Stimulated activated naive CD8-positive, alpha-beta T cell treated with anti-CD3 and anti-CD28 coated beads, Interleukin-15, amount 100 ng/mL, for 72 hours (primary cell): ENCODE results near the gene CALB2.

ENCODE experiments used
- ATAC-seq: fragments of 150-1000 bp; cut with Tn5 transposase; 2 replicates; pipeline ENCODE4 v1.10.0; 2021; ENCODE audit warnings: mild to moderate bottlenecking, moderate library complexity
- DNase-seq, 2 donors: peaks; one replicate each; pipeline ENCODE4 v3.0.0; 2021 to 2022
- H3K27ac Mint-ChIP-seq, 2 donors: one replicate each; pipeline ENCODE4 v1.8.0; 2022; ENCODE audit warnings: mild to moderate bottlenecking in 2 of 2, mixed read lengths in 2 of 2, moderate library complexity in 2 of 2
- H3K27me3 Mint-ChIP-seq: one replicate; pipeline ENCODE4 v1.8.0; 2022; ENCODE audit warnings: mixed read lengths
- H3K4me1 Mint-ChIP-seq: one replicate; pipeline ENCODE4 v1.8.0; 2022; ENCODE audit warnings: mild to moderate bottlenecking, mixed read lengths
- H3K4me3 Mint-ChIP-seq, 2 donors: one replicate each; pipeline ENCODE4 v1.8.0; 2022; ENCODE audit warnings: mild to moderate bottlenecking in 2 of 2, mixed read lengths in 2 of 2, moderate library complexity in 1 of 2
- H3K9me3 Mint-ChIP-seq, 2 donors: one replicate each; pipeline ENCODE4 v1.8.0; 2022; ENCODE audit warnings: mixed read lengths in 2 of 2

The CALB2 gene

DNA sequence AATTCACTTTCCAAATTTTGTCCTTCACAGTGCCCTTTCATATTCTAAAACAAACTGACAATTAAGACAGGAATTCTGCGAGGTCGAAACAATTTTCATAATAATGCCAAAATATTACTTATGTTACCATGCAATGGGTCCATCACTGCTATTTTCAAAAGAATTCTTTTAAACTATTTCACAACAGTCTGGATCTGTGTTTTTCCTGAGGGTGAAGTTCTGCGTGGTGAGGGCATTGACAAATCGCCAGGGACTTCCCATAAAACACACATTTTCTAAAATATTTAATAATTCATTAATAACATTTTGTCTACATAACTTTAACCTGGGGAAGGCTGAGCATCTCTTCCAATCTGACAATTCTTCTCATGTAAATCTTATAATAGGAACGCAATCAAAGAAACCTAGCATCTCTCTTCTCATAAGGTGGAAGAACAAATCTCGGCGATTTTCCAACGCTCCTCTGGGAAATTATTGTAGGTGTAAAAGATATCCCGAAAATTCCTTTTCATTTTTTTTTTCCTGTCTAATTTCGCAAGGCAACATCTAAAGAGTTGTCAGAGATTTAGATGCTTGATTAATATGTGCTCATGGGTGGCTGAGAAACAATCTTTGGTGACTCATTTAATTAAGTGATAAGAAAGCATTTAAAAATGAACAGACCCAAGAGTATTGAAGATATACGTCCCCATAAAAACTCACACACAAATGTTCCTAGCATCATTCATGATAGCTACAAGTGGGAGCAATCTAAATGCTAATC lies 41.5 kb downstream of the CALB2 start:
- ATAC-seq (no peak), DNase-seq (no peak)
- peaks cover 32% of the 10 kb centered on the region for H3K27me3 Mint-ChIP-seq
- H3K27ac Mint-ChIP-seq, result no peak overlapping the region
- H3K4me3 Mint-ChIP-seq, result no peak overlapping the region
- no peaks in the 10 kb centered on the region for H3K9me3 Mint-ChIP-seq
- H3K4me1 Mint-ChIP-seq, result no peaks in the 10 kb centered on the region

DNA sequence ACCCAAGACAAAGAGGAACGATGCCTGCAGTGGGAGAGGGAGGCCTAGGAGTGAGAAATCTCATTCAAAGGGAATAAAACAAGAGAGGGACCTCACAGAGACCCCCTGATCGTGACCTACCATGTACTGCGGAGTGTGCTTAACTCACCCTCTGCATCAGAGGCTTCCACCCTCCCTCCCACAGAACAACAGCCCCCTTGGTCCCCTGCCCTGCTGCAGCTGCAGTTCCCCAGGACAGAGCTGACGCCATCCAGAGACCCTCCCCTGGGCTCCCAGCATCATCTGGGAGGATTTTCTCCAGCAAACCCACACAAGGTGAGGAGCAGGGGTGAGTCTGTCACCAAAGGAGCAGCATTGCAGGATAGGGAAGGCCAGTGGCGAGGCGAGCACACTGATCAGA lies 43.5 kb downstream of the CALB2 start:
- H3K9me3 Mint-ChIP-seq, result no peaks in the 10 kb centered on the region
- no peak overlapping the region for H3K27ac Mint-ChIP-seq
- no peak overlapping the region for H3K4me3 Mint-ChIP-seq

DNA sequence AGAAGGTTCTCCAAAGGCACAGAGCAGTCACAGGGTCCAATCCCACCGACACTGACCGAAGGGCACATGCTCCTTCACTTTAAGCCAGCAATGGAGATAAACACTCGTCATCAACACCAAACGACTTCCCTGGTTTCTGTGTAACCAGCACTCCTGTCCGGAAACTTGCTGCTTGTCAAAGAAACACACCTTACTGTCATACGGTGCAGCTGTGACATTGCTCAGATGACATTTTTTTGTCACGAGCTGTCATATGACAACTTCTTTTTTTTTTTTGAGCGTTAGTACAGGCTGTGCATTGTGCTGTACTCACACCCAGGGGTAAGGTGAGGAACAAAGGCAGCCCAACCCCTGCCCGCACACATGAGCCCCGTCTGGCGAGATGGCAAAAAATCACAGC lies 44.2 kb downstream of the CALB2 start:
- Mint-ChIP-seq H3K4me3 (no peak overlapping the region), H3K4me1 (peaks cover 10% of the 10 kb centered on the region), H3K9me3 (no peaks in the 10 kb centered on the region), H3K27ac (no peak overlapping the region), H3K27me3 (peaks cover 39% of the 10 kb centered on the region)
- no peak for ATAC-seq
- no peak for DNase-seq

More for the DNA sequence above, 43.5 kb downstream of the CALB2 start:
- H3K4me1 Mint-ChIP-seq, result peaks cover 10% of the 10 kb centered on the region
- ATAC-seq (no peak), DNase-seq (no peak)
- peaks cover 36% of the 10 kb centered on the region for H3K27me3 Mint-ChIP-seq

DNA sequence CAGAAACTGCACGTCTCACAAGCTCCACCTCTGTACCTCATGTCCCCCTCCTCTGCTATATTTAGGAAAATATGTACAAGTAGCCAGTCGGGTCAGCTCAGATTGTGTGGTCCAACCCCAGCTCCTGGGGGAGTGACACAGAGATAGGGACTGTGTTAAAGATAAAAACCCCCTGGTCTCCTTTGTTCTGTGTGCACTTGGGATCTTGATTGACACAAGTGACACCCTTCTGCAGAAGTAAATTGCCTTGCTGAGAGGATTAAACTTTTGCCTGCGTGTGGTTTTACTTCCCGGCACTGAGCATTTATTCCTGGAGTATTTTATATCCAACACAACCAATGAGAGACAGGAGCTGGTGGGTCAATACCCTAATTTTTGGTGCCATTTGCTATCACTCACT lies 45.8 kb downstream of the CALB2 start:
- Mint-ChIP-seq H3K4me1 (peaks cover 10% of the 10 kb centered on the region), H3K4me3 (no peak overlapping the region), H3K9me3 (no peaks in the 10 kb centered on the region), H3K27me3 (peaks cover 56% of the 10 kb centered on the region), H3K27ac (peak overlapping the region in 1 of 2 donors; percentile 49)
- ATAC-seq, result no peak
- no peak for DNase-seq

DNA sequence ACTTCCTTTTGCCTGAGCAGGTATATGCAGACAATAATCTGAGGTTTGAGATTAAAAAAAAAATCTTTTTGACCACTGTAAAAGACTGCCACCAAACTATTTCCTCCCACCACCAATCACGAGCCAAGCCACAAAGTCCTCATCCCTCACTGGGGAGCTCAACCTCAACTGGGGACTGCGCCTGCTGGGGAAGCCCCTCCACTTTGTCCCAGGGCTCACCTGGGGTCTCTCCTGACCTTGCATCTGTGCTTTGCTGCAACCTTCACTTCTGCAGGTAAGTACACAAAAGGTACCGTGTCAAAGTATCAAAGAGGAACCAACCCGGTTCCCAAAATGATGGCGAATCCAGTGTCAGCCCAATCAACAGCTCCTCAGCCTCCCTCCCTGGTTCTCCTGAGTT lies 47.8 kb downstream of the CALB2 start:
- ATAC-seq, result no peak
- DNase-seq, result no peak
- Mint-ChIP-seq H3K27me3 (peaks cover 71% of the 10 kb centered on the region), H3K27ac (no peak overlapping the region), H3K9me3 (no peaks in the 10 kb centered on the region), H3K4me3 (no peak overlapping the region), H3K4me1 (peaks cover 10% of the 10 kb centered on the region)

DNA sequence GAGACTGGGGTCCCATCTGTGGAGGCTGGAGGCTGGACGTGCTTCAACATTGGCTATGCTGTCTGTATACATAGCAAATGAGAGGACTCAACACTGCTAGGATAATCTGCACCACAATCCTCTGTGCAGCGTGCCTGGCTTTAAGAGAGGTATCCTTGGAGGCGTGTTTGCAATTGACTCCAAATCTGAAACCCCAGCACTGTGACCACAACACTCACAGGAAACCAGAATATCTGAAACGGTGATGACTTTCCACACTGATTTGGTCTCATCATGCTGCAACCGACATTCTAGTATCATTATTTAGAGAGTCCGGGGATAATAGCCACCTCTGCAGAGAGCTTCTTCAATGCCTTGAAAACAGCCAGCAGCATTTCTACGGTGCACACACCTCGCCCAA lies 48.2 kb downstream of the CALB2 start:
- no peak overlapping the region for H3K27ac Mint-ChIP-seq
- H3K4me1 Mint-ChIP-seq, result peaks cover 10% of the 10 kb centered on the region
- H3K9me3 Mint-ChIP-seq, result no peaks in the 10 kb centered on the region
- no peak for DNase-seq
- no peak overlapping the region for H3K4me3 Mint-ChIP-seq
- peak; percentile 53 for ATAC-seq
- H3K27me3 Mint-ChIP-seq, result peaks cover 74% of the 10 kb centered on the region

DNA sequence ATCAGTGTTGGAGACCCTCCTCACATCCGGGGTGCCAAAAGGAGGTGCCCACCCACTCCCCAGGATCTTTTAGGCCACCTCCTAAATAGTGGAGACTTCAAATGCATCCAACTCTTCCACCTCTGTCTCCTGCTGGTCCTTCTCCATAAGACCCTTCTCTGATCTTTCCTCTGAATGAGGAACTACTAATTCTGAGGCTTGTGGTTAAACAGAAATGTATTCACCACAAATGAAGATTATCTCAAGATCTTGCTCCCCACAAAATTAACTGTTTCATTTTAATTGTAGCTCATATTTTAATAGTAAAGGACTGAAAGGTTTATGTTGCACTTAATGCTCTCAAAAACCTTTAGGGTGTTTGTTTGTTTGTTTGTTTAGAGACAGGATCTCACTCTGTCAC lies 49.2 kb downstream of the CALB2 start:
- no peak overlapping the region for H3K27ac Mint-ChIP-seq

DNA sequence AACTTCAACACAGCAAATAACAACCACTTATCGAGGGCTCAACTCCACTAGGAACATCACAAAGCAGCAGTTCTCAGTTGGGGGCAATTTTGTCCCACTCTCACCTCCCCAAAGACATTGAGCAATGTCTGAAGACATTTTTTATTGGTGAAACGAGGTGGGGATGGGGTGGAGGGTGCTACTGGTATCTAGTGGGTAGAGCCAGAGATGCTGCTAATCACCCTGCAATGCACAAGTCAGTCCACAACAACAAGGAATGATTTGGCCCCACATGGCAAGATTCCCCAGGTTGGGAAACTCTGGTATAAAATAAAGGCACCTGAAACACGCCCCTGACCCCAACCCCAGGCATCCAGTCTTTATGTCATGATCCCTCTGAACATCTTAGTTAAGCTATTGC lies 50.0 kb downstream of the CALB2 start:
- no peak for ATAC-seq
- H3K9me3 Mint-ChIP-seq, result no peaks in the 10 kb centered on the region
- no peak overlapping the region for H3K27ac Mint-ChIP-seq
- peaks cover 21% of the 10 kb centered on the region for H3K4me1 Mint-ChIP-seq
- H3K27me3 Mint-ChIP-seq, result peaks cover 79% of the 10 kb centered on the region
- no peak for DNase-seq
- no peak overlapping the region for H3K4me3 Mint-ChIP-seq

More for the DNA sequence above, 49.2 kb downstream of the CALB2 start:
- H3K4me3 Mint-ChIP-seq, result no peak overlapping the region
- DNase-seq, result no peak
- peaks cover 75% of the 10 kb centered on the region for H3K27me3 Mint-ChIP-seq
- peaks cover 18% of the 10 kb centered on the region for H3K4me1 Mint-ChIP-seq
- no peak for ATAC-seq
- no peaks in the 10 kb centered on the region for H3K9me3 Mint-ChIP-seq

DNA sequence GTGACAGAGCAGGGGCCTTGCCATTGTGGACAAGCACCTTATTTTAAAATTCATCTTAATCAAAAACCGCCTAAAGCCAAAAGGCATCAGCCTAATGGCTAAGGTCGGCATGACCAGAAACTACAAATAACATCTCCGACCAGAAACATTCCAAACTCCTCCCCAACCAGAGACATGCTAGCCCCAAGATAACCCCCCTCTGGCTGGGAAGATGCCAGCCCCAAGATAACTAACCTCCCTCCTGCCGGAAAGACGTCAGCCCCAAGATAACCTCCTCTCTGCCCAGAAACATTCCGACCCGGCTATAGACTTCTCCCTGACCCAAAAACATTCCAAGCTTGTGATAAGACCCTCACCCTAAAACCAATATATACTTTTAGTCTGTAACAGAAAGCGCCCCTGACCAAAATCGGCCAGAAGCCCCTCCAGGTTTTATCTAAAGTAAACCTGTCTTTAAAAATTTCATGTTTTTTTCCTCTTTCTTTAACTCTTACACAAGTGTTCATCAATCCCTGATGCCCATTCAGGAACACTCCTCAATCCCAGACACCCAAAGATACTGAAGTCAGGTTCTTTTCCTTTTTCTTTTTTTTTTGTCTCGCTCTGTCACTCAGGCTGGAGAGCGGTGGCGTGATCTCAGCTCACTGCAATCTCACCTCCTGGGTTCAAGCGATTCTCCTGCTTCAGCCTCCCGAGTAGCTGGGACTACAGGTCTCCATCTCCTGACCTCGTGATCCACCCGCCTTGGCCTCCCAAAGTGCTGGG lies 50.7 kb downstream of the CALB2 start:
- Mint-ChIP-seq H3K9me3 (no peaks in the 10 kb centered on the region), H3K4me3 (no peak overlapping the region), H3K4me1 (peaks cover 21% of the 10 kb centered on the region), H3K27ac (no peak overlapping the region), H3K27me3 (peaks cover 80% of the 10 kb centered on the region)
- ATAC-seq (no peak), DNase-seq (no peak)

DNA sequence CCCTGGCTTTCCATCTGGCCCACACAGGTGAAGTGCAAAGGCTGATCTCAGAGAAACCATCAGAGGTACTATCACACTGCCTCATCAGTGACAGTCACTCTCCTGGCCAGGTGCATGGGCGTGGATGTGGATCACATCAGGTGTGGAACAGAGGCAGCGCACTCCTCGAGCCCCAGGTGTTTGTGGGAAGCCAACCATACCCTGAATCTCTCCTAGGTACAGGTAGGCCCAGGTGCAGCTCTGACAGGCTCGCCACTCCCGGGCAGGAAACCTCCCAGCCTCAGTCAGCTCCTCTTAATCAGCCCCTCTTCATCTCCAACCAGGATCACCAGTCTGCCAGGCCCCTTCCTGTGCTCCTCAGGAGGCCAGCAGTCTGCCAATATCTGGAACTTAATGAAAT lies 51.6 kb downstream of the CALB2 start:
- DNase-seq (no peak), ATAC-seq (no peak)
- H3K27ac Mint-ChIP-seq, result no peak overlapping the region
- H3K9me3 Mint-ChIP-seq, result no peaks in the 10 kb centered on the region
- H3K4me1 Mint-ChIP-seq, result peaks cover 21% of the 10 kb centered on the region
- H3K4me3 Mint-ChIP-seq, result no peak overlapping the region
- peaks cover 71% of the 10 kb centered on the region for H3K27me3 Mint-ChIP-seq

DNA sequence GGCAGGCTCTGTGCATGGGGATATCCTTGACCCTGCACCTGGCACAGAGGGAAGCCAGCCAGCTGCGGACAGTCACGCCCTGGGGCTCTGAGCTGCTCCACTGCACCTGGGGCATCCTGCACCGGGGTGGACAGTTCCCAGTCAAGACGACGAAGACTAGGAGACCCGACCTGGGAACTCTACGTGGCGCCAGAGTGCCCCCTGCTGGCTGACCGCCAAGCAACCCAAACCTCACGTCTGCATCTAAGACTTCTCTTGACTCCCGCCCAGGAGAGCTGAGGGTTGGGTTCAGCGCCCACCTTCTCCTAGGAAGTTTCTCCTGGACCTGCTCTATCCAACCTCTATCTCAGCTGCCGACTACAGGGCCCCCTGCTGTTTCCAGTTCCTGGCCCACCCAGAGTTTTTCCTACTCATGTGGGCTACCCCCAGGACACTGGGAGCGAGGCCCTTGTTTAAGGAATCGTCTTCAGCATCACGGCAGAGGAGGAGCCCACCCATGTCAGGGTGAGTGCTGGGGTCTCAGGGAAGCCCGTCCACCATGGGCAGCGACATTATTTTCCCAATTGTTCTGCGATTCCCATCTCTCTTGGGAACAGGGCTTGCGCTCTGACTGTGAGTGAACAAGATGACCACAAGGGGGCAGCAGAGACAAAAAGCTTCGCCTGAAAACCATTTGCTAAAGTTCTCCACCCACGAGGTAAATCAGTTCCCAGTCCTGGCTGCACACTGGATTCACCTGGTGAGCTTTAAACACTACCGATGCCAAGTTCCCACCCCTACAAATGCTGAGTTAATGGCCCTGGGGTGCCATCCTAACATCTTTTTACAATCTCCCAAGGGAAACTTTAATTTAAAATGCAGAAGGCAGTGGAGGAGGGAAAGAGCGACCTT lies 54.0 kb downstream of the CALB2 start:
- Mint-ChIP-seq H3K4me1 (peaks cover 11% of the 10 kb centered on the region), H3K27me3 (peaks cover 73% of the 10 kb centered on the region), H3K27ac (no peak overlapping the region), H3K4me3 (peak overlapping the region in 1 of 2 donors; percentile 13), H3K9me3 (no peaks in the 10 kb centered on the region)
- DNase-seq, result peak; percentile 59 to 60
- ATAC-seq, result peak; percentile 78

DNA sequence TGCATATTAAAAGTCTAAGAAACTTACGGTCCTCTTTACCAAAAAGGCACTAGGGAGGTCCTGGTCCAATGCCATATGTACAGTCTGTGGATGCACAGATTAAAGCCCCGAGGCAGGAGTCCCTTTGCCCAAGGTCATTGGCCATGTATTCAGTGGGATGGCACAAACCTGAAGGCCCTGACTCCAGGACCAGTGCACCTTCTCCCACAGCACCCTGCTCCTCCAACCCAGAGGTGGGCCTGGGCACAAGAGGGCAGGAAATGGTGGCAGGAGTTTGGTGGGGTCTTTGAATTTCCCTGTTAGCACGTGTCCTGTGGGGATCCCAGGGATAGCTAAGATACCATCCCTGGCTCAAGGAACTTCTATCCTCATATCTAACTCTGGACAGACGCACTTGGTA lies 54.8 kb downstream of the CALB2 start:
- ATAC-seq, result no peak
- H3K9me3 Mint-ChIP-seq, result no peaks in the 10 kb centered on the region
- peaks cover 72% of the 10 kb centered on the region for H3K27me3 Mint-ChIP-seq
- no peak for DNase-seq
- no peak overlapping the region for H3K4me3 Mint-ChIP-seq
- peaks cover 11% of the 10 kb centered on the region for H3K4me1 Mint-ChIP-seq
- no peak overlapping the region for H3K27ac Mint-ChIP-seq

DNA sequence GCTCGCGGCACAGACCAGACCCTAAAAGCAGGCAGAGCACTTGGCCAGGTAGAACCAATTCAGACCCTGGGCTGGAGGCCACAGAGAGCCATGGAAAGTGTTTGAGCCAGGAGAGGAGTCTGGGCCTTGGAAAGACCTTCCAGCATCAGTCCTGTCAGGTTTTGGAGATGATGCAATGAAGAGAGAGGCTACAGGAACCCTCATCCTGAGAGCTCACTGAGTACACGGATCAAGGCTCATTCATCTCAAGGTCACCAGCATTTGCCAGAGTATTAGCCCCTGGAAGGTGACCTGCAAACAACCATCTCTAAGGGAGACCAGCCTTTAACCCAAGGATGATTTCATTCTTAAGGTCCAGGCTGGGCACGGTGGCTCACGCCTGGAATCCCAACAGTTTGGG lies 55.5 kb downstream of the CALB2 start:
- DNase-seq (no peak), ATAC-seq (no peak)
- Mint-ChIP-seq H3K4me1 (peaks cover 11% of the 10 kb centered on the region), H3K27ac (no peak overlapping the region), H3K4me3 (no peak overlapping the region), H3K9me3 (no peaks in the 10 kb centered on the region), H3K27me3 (peaks cover 72% of the 10 kb centered on the region)

DNA sequence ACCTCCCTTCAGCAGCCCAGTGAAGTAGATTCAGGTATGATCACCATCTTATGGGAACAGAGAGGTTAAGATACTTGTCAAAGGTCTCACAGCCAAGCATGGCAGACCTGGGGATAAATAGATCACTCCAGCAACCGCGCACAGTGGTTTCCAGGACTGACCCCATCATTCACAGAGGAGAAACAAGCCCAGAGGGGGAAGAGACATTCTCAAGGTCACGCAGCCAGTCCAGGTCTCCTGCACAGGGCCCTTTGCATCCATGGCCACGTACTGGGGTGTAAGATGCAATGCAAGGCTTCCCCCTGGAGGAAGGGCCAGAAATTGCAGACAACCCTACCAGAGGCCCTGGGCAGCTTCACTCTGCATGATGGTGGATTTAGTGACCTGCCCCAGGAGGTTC lies 63.4 kb downstream of the CALB2 start:
- no peak overlapping the region for H3K4me3 Mint-ChIP-seq
- H3K27ac Mint-ChIP-seq, result no peak overlapping the region
- DNase-seq (peak; percentile 24 to 36), ATAC-seq (no peak)
- H3K9me3 Mint-ChIP-seq, result no peaks in the 10 kb centered on the region
- H3K4me1 Mint-ChIP-seq, result peaks cover 12% of the 10 kb centered on the region
- peaks cover 54% of the 10 kb centered on the region for H3K27me3 Mint-ChIP-seq

DNA sequence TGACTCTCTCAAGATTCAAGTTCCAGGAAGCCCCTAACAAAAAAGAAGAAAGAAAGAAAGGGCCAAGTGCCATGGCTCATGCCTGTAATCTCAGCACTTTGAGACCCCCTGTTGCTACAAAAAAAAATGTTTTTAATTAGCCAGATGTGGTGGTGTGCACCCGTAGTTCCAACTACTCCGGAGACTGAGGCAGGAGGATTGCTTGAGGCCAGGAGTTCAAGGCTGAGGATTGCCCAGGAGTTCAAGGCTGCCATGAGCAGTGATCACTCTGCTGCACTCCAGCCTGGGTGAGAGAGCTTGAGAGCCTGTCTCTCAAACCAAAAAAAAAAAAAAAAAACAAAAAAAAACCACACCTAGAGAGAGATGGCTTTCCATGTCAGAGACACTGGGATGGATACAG lies 64.5 kb downstream of the CALB2 start:
- Mint-ChIP-seq H3K4me1 (peaks cover 12% of the 10 kb centered on the region), H3K27ac (no peak overlapping the region), H3K27me3 (peaks cover 58% of the 10 kb centered on the region), H3K9me3 (no peaks in the 10 kb centered on the region), H3K4me3 (no peak overlapping the region)
- DNase-seq, result no peak
- ATAC-seq, result no peak

DNA sequence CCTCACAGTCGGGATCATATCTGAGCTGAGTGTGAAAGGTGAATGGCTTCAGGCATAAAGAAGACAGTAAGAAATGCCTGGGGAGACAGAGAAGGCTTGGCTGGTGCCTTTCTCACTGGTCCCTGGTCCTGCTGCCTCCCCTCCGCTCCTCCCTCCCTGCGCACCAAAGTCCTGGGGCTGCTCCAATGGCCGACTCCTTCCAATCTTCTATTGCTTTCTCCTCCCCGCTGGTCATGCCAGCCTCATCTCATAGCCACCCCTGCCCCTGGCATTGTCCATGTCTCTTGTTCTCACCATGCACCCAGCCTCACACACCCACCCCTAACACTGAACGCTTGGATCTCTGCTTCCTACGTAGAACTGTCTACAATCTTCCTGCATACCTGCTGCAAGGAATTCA lies 65.3 kb downstream of the CALB2 start:
- Mint-ChIP-seq H3K27ac (no peak overlapping the region), H3K27me3 (peaks cover 54% of the 10 kb centered on the region)
- ATAC-seq, result no peak

More for the DNA sequence above, 65.3 kb downstream of the CALB2 start:
- peaks cover 0 to 5% of the 10 kb centered on the region in 2 donors for H3K9me3 Mint-ChIP-seq
- H3K4me3 Mint-ChIP-seq, result no peak overlapping the region
- DNase-seq, result no peak
- H3K4me1 Mint-ChIP-seq, result peaks cover 12% of the 10 kb centered on the region
